HG02852 (cell line): ENCODE results near the gene B9D1.
A peak's percentile ranks its signal among the peaks of the same experiment; 100 is the strongest.

Source experiments
- ATAC-seq: cut with Tn5 transposase; IDR thresholded peaks from one replicate; pipeline ENCODE4 v1.9.1; 2021; ENCODE audit warnings: mild to moderate bottlenecking, moderate library complexity; ENCODE audit not compliant: unreplicated experiment

B9D1 gene

DNA sequence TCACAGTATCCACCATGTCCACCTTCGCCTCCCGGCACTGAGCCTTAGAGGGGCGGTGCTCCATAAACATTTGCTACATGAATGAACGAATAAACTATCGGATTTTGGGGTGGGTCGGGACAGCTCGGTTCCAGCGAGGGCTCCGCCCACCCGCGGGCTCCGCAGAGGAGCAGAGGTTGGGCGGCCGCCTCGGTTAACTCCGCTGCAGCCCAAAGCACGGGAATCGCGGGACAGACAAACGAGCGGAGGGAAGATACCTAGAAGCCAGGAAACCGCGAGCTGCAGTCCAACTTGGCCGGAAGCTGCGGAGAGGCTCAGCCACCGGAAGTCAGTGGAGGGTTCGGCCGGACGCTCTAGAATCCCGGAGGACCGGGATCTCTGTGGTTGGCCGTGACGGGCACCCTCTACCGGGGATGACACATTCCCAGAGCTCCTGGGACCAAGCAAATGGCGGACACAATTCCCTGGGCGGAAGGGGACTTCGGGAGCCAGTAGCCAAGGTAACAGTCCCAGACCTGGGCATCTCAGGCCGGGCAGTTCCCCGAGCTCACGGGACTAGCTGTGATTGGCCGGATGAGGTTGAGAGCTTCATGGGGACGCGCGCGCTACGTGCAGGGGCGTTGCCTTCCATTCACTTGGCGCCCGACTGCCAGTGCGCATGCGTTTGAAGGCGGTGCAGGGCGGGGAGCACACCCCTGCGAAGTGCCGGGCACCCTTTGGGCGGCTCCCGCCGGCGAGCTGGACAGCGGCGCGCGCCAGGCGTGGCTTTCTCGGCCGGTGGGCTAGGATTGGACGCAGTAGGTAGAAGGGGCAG lies 15.3 kb upstream of the B9D1 start:
- peak; percentile 92 for ATAC-seq

DNA sequence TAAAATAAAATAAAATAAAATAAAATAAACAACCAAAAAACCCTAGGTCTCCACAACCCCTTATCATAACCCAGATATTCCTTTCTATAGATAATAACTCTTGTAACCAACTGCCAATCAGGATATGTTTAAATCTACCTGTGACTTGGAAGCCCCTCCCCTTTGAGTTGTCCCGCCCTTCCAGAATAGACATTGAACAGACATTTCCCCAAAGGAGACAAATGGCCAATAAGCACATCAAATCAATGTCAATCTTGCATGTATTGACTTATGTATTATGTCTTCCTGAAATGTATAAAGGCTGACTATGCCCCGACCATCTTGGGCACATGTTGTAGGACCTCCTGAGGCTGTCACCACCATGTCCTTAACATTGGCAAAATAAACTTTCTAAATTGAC lies 14.3 kb upstream of the B9D1 start:
- no peak for ATAC-seq

DNA sequence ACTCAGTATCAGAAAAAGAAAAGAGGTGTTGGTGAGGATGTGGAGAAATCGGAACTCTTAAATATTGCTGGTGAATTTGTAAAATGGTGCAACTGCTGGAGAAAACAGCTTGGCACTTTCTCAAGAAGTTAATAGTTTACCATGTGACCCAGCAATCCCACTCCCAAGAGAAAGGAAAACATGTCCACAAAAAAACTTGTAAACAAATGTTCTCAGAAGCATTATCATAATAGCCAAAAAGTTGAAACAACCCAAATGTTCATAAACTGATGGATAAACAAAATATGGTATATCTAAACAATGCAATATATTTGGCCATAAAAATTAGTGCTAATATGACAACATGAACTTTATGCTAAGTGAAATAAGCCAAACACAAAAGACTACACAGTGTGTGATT lies 13.2 kb upstream of the B9D1 start:
- no peak for ATAC-seq

DNA sequence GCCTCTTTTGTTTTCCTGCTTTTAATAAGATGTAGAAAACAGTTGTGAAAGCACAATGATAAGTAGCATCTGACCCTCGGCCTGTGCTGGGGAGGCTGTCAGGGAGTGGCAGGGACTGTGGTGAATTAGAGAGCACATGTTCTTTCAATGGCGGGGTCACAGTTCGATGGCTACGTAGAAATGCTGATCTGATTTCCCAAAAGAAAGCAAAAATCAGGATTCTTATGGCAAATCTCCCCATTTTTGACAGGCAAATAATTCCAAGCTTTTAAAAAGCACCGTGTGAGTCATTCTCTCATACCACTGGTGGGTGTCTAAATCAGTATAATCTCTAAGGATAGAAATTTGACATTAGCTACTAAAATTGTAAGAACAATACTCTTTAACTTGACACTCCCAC lies 11.6 kb upstream of the B9D1 start:
- no peak for ATAC-seq

DNA sequence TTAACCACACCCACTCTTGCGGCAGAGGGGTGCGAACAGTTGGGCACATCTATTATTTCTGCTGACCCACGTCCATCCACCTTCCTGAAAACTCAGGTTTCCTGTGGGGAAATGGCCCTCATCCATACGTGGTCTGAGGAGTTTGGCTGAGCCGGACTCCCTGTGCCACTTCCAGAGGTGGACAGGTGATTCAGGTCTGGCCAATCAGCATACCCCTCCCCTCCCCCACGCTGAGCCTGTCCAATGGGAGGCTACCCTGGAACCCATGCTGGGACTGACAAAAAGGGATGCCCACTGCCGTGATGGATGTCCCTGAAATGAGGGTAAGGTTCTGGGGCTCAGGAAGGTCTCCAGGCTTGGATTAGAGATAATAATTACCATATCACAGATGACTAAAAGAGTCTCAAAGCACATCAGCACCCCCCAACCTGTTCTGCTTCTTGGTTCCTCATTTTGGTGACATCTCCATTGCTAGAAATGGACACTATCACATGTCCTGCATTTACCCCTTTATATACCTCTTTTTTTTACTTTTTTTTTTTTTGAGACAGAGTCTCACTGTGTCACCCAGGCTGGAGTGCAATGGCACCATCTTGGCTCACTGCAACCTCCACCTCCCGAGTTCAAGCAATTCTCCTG lies 10.5 kb upstream of the B9D1 start:
- ATAC-seq = no peak

DNA sequence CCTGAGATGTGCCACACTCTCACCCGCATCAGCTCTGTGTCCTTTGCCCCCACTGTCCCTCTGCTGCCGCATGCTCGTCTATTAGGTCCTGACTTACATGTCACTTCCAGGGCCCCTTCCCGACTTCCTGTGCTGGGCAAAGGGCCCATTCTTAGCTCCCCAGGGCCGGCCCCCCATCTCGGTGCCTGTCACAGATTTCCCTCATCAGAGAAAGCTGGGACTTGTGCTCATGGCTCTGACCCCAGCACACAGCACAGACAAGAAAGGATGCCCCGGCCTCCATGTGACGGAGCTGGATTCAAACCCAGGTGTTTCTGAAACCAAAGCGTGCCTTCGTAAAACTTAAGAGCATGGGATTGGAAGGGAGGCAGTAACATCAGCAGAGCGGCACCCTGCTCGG lies 9.9 kb upstream of the B9D1 start:
- no peak for ATAC-seq

DNA sequence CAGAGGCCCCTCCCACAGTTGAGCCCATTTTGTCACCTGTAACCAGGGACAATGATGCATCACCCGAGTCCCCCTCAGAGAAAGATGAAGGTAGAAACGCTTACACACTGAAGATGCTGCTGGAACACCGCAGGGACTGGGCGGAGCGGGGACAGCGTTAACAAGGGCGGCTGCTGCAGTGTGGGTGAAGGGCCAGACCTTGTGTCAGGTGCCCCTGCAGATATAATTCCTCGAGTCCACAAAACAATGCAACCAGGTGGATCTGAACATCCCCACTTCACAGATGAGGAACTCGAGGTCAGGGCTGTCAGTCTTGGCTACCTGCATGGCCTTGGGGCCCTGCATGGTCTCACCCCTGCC lies 9.5 kb upstream of the B9D1 start:
- no peak for ATAC-seq

DNA sequence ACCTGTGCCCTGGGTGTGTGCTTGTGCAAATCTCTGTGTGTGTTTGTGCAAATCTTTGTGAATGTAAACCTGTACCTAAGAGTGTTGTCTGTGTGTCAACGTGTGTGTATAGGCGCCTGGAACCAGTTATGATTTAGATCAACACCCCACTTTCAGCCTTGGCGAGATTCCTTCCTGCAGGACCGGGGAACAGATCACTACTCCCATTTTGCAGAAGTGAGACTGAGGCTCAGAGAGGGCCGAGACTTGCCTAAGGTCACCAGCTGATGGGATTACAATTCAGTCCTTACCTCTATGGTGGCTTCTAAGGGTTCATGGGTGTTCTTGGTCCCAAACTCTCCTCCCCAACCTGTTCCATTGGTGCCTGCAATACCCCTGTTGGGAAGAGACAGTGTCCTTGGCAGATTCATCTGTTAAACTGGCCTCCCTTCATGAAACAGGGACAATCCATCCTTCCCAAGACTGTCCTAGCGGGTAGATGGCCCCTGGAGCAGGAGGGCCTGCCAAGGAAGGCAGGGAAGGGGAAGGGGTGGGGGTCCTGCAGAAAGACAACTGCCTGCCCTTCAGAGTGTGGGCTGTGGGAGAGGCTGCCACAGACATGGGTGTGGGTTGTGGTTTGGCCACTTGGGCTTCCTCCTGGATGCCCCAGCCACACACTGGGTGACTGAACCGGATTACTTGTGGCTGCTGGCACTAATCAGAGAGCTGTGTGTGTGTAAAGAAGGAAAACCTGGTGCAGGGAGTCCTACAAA lies 8.9 kb upstream of the B9D1 start:
- ATAC-seq = no peak

DNA sequence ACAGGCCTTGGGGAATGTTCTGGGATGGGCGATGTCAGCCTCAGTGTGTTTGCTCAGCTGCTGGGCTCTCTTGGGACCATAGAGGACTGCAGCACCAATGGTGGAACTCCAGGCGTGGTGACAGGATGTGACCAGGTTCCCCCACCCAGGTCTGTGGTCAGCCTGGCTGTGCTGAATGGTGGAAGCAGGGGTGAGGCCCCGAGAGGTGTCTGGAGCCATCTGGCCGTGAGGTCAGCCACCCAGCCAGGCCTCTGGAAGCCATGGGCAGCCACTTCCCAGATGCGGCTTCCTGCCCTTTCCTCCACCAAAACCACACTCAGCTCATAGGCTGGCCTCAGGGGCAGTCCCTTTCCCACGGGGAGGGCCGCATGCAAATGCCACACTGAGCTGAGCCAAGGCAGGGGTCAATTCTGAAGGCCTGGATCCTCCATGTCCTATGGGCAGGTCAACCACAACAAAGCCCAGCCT lies 8.0 kb upstream of the B9D1 start:
- ATAC-seq = no peak

DNA sequence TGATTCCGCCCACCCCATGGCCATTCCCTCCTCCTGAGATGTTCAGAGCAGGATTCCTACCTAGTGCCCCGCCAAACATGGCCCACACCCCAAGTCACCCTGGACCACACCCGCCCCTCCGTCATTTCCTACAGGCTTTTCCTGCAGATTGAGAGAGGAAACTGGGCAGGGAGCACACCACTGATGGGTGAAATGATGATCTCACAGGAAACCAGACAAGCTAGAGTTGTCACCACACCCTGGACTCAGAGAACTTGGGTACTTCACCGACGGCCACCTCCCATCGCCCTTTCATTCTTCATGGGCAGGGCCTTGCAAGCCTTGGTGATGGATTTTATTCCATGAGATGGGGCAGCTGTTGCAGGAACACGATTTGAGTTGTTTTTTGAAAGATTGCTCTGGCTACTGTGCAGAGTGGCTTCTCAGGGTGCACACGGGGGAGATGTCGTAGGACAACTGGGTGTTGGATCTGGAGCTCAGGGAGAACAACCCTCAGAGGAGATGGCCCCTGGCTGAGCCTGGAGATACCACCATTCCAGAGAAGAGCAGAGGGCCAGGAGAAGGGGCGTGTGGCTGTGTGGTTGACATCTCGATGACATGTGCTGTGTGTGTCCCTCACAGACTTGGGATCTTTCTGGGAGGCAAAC lies 7.4 kb upstream of the B9D1 start:
- no peak for ATAC-seq

DNA sequence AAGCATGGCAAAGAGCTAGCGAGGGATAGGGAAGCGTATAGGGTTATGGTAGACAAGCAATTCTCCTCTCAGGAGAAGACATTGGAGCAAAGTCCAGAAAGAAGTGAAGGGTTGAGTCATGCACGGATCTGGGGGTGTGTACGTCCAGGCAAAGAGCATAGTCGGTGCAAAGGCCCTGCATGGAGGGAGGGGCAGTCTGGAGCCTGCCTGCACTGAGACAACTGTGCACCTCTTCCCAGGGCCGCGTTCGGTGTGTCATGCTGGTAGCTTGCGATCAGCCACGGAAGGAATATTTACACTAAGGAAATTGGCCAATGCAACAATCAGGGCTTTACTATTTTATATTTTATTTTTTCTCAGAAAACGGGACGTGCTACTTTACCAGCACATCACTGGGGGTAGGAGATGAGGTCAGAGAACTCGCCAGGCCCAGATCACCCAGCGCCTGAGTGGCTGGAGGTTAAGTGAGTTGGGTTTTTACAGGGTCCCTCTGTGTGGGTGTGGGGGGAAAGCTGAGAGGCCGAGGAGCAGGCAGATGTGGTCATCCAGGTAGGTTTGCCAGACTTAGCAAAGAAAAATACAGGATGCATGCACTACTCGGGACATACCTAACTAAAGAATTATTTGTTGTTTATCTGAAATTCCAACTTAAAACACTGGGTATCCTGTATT lies 6.7 kb upstream of the B9D1 start:
- no peak for ATAC-seq

DNA sequence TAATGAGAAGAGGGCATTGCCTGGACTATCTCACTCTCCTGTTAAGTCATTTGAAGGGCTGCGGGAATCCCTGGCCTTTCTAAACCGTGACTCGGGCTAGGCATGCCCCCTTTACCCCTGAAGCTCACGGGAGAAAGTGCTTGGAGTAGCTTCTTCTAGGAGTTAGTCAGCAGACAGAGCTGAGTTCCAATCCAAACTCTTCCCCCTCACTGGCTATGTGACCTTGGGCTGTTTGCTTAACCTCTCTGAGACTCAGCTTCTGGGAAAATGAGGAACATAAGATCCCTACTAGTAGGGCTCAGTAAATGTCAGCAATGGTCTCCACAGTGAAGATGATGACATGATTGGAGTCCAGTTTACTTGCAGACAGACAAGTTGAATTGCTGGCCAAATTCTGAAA lies 5.7 kb upstream of the B9D1 start:
- ATAC-seq = no peak

DNA sequence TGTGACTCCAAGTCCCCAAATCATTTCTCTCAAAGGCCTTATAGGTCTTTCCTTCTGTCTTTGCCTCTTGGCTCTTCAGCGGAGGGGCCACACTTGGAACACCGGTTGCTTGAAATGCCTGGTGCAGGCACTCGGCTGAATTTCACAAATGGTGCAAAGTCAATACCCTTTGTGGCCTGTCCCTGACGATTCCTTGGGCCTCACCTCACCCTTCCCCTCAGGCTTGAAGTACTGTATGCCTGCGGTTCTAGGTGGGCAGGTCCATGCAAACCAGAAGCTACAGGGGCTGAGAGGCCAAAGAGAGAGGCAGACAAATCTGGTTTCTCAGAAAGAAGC lies 4.1 kb upstream of the B9D1 start:
- ATAC-seq = no peak

DNA sequence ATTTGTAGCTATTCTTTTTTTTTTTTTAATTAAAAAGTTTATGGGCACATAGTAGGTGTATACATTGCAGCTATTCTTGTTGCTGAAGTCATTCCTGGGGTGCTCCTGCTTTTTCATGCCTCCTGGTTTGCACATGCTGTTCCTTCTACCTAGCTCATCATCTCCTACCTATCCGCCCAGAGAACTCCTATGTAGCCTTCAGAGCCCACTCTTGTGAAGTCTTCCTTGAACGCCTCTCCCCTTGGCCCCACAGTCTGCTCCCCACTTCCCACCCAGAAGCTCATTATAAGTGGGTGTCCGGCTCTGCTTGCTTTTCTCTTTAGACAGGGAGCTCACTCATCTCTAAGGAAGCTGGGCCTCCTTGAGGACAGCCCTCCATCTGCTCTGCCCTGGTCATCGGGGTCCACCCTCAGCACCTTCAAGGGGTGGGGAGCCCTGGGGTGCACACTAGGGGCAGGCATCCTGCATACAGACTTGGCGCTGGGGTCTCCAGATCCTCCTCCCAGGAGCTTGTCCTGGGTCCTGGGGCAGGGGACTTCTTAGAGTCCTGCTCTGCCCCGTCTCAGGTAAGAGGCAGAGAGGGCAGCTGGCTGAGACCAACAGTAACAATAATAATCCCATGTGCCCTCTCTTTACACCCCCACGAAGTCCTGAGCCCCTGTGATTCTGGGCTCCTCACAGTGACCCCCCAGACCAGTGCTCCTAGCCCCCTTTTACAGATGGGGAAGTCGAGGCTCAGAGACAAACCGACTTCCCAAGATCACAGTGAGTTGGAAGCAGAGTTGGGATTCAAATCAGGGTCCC lies 3.5 kb upstream of the B9D1 start:
- ATAC-seq = no peak

DNA sequence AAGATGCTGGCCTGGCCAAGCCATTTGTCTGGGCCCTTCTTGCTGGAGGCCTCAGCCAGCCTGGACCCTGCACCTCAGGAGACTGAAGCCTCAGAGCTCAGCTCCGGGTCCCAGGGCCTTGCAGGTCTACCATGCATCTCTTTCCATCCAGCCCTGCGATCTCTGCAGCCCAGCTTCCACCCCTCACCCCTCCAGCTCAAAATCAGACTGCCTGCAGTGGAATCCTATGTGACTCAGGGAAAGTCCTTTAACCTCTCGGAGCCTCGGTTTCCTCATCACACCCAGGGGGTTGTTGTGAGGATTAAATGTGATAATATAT lies 2.9 kb upstream of the B9D1 start:
- no peak for ATAC-seq

DNA sequence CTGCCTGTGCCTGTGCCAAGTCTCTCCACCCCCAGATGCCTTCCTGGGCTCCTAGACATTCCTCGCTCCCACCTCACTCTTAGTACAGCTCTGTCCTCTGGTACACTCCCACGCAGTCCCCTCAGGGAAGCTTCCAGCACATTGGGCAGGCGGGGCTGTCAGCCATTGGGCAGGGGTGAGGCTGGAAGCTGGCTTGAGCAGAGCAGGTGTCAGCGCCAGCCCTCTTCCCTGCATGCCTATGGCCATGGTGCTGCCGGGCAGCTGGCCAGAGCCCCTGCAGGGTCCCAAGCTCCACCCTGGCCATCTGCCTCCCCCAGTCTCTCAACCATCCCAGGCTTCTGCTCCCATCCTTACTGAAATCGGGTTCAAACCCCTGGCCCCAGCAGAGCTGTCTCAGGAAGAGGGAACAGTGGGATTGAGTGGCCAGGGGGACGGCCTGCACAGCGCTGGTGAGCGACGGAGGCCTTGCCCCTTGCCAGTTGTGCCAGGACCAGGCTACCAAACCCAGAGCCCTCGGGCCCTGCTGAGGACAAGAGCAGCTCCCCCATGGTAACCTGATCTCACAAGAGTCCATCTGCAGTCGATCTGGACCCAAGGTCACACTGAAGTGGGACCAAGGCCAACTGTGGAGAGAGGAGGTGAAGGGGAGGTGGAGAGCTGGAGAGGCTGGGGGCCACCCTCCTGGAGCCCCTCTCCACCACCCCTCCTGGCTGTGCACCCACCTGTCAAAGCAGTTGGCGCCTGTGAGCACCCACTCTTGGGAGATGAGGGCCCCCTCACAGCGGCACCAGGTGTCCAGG lies 2.4 kb upstream of the B9D1 start:
- no peak for ATAC-seq

DNA sequence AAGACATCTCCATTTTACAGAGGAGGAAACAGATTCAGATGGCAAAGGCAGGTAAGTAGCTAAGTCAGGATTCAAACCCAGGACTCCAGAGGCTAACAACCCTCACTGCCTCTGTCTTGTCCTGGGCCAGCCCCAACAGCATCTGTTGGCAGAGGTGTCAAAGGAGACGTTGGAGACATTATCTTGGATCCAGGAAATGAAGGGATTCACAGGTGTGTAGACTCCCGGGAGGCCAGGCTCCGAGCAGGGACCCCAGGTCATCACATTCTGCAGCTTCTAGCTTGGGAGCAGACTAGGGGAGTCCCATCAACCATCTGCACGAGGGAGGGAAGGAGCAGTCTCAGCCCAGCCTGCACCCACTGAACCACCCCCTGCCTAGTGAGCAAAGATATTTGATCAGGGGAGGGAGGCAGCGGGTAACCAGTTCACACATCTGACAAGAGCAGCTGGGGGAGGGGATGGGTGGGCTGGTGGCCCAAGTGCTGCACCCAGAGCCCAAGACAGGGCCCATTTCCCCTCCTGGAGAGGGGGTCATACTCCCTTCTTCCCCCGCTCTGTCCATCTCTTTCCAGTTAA lies 1.0 kb upstream of the B9D1 start:
- ATAC-seq = no peak

DNA sequence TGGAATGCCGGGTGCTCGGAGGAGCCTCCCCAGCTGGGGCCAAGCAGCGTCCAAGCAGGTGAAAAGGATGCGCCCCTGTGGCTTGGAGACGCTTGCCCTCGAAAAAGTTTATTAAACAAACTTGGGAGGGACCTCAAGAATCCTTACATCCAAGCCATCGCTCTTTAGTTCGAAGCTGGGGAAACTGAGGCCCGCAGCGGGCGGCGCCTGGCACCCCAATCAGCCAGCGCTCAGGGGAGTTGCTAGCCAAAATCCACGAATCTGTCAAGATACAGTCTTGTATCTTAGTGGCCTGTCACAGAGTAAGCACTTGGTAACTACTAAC lies 553 bp upstream of the B9D1 start:
- no peak for ATAC-seq

DNA sequence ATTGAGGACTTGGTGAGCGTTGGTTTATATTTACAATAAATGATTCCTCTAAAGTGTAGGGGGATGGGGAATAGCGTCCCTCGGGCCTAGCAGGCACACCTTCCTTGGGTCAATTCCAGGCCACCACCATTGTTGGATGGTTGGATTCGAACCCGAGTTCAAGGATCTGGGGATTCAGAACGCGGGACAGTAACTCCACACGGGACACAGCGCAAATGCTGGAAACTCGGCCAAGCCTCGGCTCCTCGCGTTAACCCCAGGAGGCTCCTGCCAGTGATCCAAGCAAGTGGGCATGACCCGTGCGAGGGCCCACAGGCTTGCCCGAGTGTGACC lies 613 bp downstream of the B9D1 start:
- ATAC-seq = no peak

DNA sequence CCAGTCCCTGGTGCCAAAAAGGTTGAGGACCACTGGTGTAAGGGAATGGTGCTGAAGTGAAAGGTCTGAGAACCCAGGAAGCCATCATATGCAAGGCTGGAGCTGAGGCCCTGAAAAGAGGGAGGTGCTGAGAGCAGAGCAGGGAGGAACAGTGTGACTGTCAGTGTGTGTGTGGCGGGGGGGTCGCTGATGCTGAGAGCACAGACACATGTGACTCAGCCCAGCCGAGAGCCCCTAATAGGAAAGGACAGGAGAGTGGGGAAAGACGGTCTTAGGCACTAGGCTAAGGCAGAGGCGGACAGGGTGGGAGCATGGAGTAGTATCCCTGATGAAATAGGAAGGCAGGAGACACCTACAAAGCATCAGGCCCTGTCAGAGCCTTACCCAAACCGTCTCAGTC lies 1.2 kb downstream of the B9D1 start:
- ATAC-seq = no peak
